ENCODE measurements around the gene RAD52. TPM values are rescaled to one million over a fixed set of nuclear protein-coding genes. Genes with fewer than 3 reads are reported as not detected.

Gene RAD52
- total RNA-seq, 4 donors from 2014 or later, result 11.3 to 21.0 (median 14.3) TPM

DNA sequence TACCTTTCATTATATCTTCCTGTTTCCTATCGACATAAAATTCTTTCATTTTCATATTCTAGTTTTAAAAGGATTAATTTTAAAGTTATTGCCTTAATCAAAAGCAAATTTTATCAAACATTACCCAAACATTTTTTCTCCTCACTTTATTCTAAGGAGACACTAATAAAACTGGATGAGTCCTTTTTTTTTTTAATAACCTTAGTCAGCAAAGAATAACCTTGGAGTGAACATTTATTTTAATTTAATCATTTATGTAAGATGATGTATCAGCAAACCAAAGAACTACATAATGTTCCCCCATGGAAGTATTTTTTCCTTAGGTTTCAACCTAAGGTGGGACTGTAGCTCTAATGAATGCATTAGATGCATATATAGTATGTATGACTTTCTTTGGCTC lies 83.9 kb downstream of the RAD52 start:
- H3K27ac ChIP-seq, result no peak overlapping the region
- no peaks in the 10 kb centered on the region for H3K27me3 ChIP-seq
- H3K4me3 ChIP-seq, result no peak overlapping the region
- H3K9me3 ChIP-seq, result no peaks in the 10 kb centered on the region
- ATAC-seq (no peak), DNase-seq (no peak)
- intact Hi-C loops (cut with DNase I; ENCODE audit: low total_unique reads) (no loop called here), in situ Hi-C loops (cut with MboI; ENCODE audit: low sequenced_read_pairs in 4 of 4) (no loop called here)
- no peaks in the 10 kb centered on the region for H3K4me1 ChIP-seq
- peaks cover 0 to 90% of the 10 kb centered on the region in 2 donors for H3K36me3 ChIP-seq
- TF ChIP-seq, protein P1, sequence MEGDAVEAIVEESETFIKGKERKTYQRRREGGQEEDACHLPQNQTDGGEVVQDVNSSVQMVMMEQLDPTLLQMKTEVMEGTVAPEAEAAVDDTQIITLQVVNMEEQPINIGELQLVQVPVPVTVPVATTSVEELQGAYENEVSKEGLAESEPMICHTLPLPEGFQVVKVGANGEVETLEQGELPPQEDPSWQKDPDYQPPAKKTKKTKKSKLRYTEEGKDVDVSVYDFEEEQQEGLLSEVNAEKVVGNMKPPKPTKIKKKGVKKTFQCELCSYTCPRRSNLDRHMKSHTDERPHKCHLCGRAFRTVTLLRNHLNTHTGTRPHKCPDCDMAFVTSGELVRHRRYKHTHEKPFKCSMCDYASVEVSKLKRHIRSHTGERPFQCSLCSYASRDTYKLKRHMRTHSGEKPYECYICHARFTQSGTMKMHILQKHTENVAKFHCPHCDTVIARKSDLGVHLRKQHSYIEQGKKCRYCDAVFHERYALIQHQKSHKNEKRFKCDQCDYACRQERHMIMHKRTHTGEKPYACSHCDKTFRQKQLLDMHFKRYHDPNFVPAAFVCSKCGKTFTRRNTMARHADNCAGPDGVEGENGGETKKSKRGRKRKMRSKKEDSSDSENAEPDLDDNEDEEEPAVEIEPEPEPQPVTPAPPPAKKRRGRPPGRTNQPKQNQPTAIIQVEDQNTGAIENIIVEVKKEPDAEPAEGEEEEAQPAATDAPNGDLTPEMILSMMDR (IDR thresholded peaks at IDR 0.05 in 4 of 5, conservative IDR thresholded peaks at IDR 0.05 in 1 of 5), result no peak
- TF ChIP-seq POLR2A (IDR thresholded peaks at IDR 0.05), result no peak

DNA sequence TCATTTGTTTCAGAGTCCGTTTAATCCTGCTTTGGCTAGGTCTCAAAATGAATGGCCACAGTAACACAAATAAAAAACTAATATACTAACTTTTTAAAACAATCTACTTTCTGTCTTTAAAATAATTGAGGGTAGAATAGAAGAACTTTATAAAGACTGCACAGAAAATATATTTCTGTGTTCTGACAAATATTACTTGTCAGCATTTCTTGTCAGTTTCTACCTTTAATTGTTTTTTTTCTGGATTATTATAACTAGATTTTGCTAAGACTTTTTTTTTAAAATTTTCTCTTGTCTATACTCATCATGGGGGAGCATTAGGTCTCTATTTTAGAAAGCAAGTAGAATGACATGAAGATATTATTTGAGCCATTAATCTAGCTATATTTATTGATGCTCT lies 86.2 kb downstream of the RAD52 start:
- no peak for DNase-seq
- intact Hi-C loops (cut with DNase I; ENCODE audit: low total_unique reads) (no loop called here), in situ Hi-C loops (cut with MboI; ENCODE audit: low sequenced_read_pairs in 4 of 4) (no loop called here)
- Histone ChIP-seq H3K9me3 (no peaks in the 10 kb centered on the region), H3K4me3 (no peak overlapping the region), H3K36me3 (peaks cover 0 to 82% of the 10 kb centered on the region in 2 donors), H3K27ac (peak overlapping the region in 2 of 4 donors; percentile 0 to 48), H3K27me3 (no peaks in the 10 kb centered on the region), H3K4me1 (peaks cover 4 to 9% of the 10 kb centered on the region in 2 donors)
- ATAC-seq, result no peak
- TF ChIP-seq, protein P1 (IDR thresholded peaks at IDR 0.05 in 4 of 5, conservative IDR thresholded peaks at IDR 0.05 in 1 of 5), result no peak
- TF ChIP-seq POLR2A (IDR thresholded peaks at IDR 0.05), result no peak

DNA sequence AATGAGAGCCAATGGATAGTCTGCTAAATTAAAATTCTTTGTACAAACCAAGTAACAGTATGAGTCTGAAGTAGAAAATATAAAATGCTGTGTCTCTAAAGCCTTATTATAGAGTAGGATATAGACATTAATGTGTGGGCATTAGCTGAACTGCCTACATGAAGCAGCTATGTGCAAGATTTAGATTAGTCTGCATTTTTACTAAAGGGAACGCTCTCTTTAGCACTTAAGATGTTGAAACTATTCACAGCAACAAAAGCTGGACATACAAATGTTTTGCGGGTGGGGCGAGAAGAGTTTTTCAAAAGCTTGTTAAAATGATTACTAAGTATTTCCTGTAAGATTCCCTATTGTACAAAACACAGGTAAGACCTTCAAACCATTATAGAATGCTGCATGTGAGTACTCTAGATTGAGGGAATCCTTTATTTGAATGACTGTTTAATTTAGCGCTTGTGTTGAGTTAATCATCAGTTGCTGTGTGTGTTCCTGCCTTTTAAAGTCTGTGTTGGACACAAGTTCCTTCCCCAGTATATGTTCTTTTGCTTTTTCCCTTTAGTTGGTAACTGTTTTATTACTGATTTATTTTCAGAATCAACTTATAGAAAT lies 87.1 kb downstream of the RAD52 start:
- TF ChIP-seq POLR2A (IDR thresholded peaks at IDR 0.05), result no peak
- TF ChIP-seq, protein P1 (IDR thresholded peaks at IDR 0.05 in 4 of 5, conservative IDR thresholded peaks at IDR 0.05 in 1 of 5), result no peak
- H3K27ac ChIP-seq, result peak overlapping the region in 2 of 4 donors; percentile 45 to 48
- no peak for ATAC-seq
- no peaks in the 10 kb centered on the region for H3K9me3 ChIP-seq
- H3K4me3 ChIP-seq, result no peak overlapping the region
- no peaks in the 10 kb centered on the region for H3K27me3 ChIP-seq
- H3K36me3 ChIP-seq, result peaks cover 0 to 76% of the 10 kb centered on the region in 2 donors
- intact Hi-C loops (cut with DNase I; ENCODE audit: low total_unique reads), result no loop called here
- no peak for DNase-seq
- H3K4me1 ChIP-seq, result peaks cover 11 to 17% of the 10 kb centered on the region in 2 donors
- in situ Hi-C loops (cut with MboI; ENCODE audit: low sequenced_read_pairs in 4 of 4), result no loop called here

Other genes with a start within 250 kb of the RAD52 start
- 100 to 1,000 TPM; 168 to 223 (median 204) TPM for gene WNK1, start 197.1 kb downstream of the RAD52 start, total RNA-seq
- 10 to 100 TPM; 20.3 to 39.1 (median 23.5) TPM for gene ERC1, start 41.5 kb upstream of the RAD52 start, total RNA-seq

All from gastrocnemius medialis (tissue), 4 donors.